A549 (cell line): ENCODE data around the gene CACNA1G. TPM values are rescaled to one million over a fixed set of nuclear protein-coding genes. Genes with fewer than 3 reads are reported as not detected.

Experiments
- ATAC-seq, 2 experiments: fragments of 200-7000 bp in 1 of 2; fragments of >200 bp in 1 of 2; cut with Nextera tagmentation in 1 of 2; cut with Tn5 transposase in 1 of 2; 3 replicates each; pipeline versions ENCODE4 v1.8.0 to v1.9.1; 2018 to 2020; ENCODE audit warnings: mild to moderate bottlenecking in 1 of 2, moderate library complexity in 1 of 2
- CTCF ChIA-PET: fragments of 300-600 bp; sonication (Branson Sonifier 250); formaldehyde crosslinking; extraction: SDS; loops from one replicate; lab custom pipeline; 2021; ENCODE audit warnings: antibody characterized with exemption, inconsistent platforms; lab: Yijun Ruan, JAX
- POLR2A ChIA-PET: fragments of 350-600 bp; formaldehyde crosslinking; extraction: SDS; loops from one replicate; lab custom pipeline; 2021; ENCODE audit warnings: antibody characterized with exemption, inconsistent platforms; lab: Yijun Ruan, JAX
- DNase-seq, 2 experiments: peaks; one replicate each; pipeline versions ENCODE4 v3.0.0 to v3.0.0-alpha.2; 2011 to 2016; ENCODE audit warnings: low read depth in 1 of 2, low spot score in 1 of 2
- FAIRE-seq: peaks from 2 replicates; lab custom pipeline; 2011; peaks lifted over from hg19 to GRCh38; lab: Jason Lieb, UNC
- H3K27ac ChIP-seq, 2 experiments: fragments of >200 bp; sonication (Bioruptor Twin); formaldehyde crosslinking; 3 replicates each; pipeline ENCODE4 v1.5.1; 2016 to 2017
- H3K4me1 ChIP-seq: fragments of >200 bp; sonication (Bioruptor Twin); formaldehyde crosslinking; 3 replicates; pipeline ENCODE4 v1.6.1; 2016
- H3K4me2 ChIP-seq: fragments of >200 bp; sonication (Bioruptor Twin); formaldehyde crosslinking; 3 replicates; pipeline ENCODE4 v1.6.1; 2016
- H3K4me3 ChIP-seq: fragments of >200 bp; sonication (Bioruptor Twin); formaldehyde crosslinking; 3 replicates; pipeline ENCODE4 v1.5.1; 2016
- H3K9me3 ChIP-seq: fragments of >200 bp; sonication (Bioruptor Twin); formaldehyde crosslinking; 3 replicates; pipeline ENCODE4 v1.6.1; 2016
- FOSB ChIP-seq: fragments of 250-450 bp; sonication (Bioruptor Pico); IDR thresholded peaks from 2 replicates; pipeline ENCODE4 v1.5.0; 2020; ENCODE audit warnings: mild to moderate bottlenecking, moderate library complexity
- FOSL2 ChIP-seq, 2 experiments: fragments of 450-650 bp in 1 of 2; fragments of >200 bp in 1 of 2; sonication (Bioruptor Twin) in 1 of 2; formaldehyde crosslinking; IDR thresholded peaks; 2 replicates each; pipeline versions ENCODE4 v1.5.0 to v1.6.1; 2016 to 2020; ENCODE audit warnings: mild to moderate bottlenecking in 1 of 2, moderate library complexity in 1 of 2
- HEYL ChIP-seq: fragments of 250-450 bp; sonication (Bioruptor Pico); IDR thresholded peaks from 2 replicates; pipeline ENCODE4 v1.8.0; 2021; ENCODE audit warnings: mild to moderate bottlenecking, moderate library complexity
- HMGXB4 ChIP-seq: fragments of 250-450 bp; sonication (Bioruptor Pico); IDR thresholded peaks from 2 replicates; pipeline ENCODE4 v1.5.0; 2021; ENCODE audit warnings: mild to moderate bottlenecking, moderate library complexity, borderline replicate concordance
- HOXB13 ChIP-seq: fragments of 250-450 bp; sonication (Bioruptor Pico); IDR thresholded peaks from 2 replicates; pipeline ENCODE4 v1.5.0; 2020; ENCODE audit warnings: low read depth, mild to moderate bottlenecking, moderate library complexity
- JUN ChIP-seq, 2 experiments: fragments of >200 bp; sonication (Bioruptor Twin); formaldehyde crosslinking; IDR thresholded peaks; 2 replicates in 1 of 2; 3 replicates in 1 of 2; pipeline ENCODE4 v1.6.1; 2016 to 2017
- KDM1A ChIP-seq: fragments of 200-600 bp; sonication (generic); IDR thresholded peaks from 2 replicates; pipeline ENCODE4 v1.6.1; 2016; ENCODE audit warnings: low read depth, mild to moderate bottlenecking
- MAX ChIP-seq: IDR thresholded peaks from 2 replicates; pipeline ENCODE4 v1.6.1; 2012
- MAZ ChIP-seq: fragments of 150-350 bp; IDR thresholded peaks from 2 replicates; pipeline ENCODE4 v1.6.1; 2014; ENCODE audit warnings: antibody characterized with exemption, low read depth, low read length, borderline replicate concordance
- NFE2L2 ChIP-seq: fragments of 150-350 bp; conservative IDR thresholded peaks from 2 replicates; pipeline ENCODE4 v1.6.1; 2014; ENCODE audit warnings: low read length
- NR3C1 ChIP-seq: fragments of >200 bp; sonication (Bioruptor Twin); formaldehyde crosslinking; IDR thresholded peaks from 3 replicates; pipeline ENCODE4 v1.6.1; 2017
- SMC3 ChIP-seq: fragments of >200 bp; sonication (Bioruptor Twin); formaldehyde crosslinking; IDR thresholded peaks from 3 replicates; pipeline ENCODE4 v1.6.1; 2018; ENCODE audit warnings: inconsistent platforms
- TP53 ChIP-seq: fragments of 250-450 bp; sonication (Bioruptor Pico); IDR thresholded peaks from 2 replicates; pipeline ENCODE4 v1.5.0; 2021; ENCODE audit warnings: mild to moderate bottlenecking, moderate library complexity
- ZNF302 ChIP-seq: fragments of 250-450 bp; sonication (Bioruptor Pico); IDR thresholded peaks from 2 replicates; pipeline ENCODE4 v1.9.0; 2021; ENCODE audit warnings: inconsistent platforms, mild to moderate bottlenecking, moderate library complexity
- WGBS: methylation state at CpG from one replicate; pipeline ENCODE4 v1.1.6; 2017; ENCODE audit errors: missing lambda C conversion rate; 5-methylcytosine and 5-hydroxymethylcytosine counted together
- polyA plus RNA-seq, 4 experiments: library from polyadenylated mRNA; depleted of rRNA in 3 of 4; stranded (reverse); fragments of >200 nt; fragmentation: RNase III in 1 of 4; extraction: RNeasy Plus Mini Kit Qiagen cat#74134 plus additional on column Dnase treatment in 1 of 4; gene quantifications; 2 replicates in 3 of 4; 3 replicates in 1 of 4; pipeline ENCODE4 v1.2.3, GENCODE V29; 2011 to 2017

Gene CACNA1G
- polyA plus RNA-seq, 2 of the 4 experiments (the other 2 are of a cell fraction) = 4.0 to 8.9 TPM

- ATAC-seq = no peak
- CTCF ChIA-PET = interaction anchor here (1.1 to 1.7 kb wide), 6 partner anchors 8 to 118 kb away, joined by 3 to 7 read pairs (median 4); no protein-coding TSS in a partner anchor
- POLR2A ChIA-PET = no interaction called here
- Histone ChIP-seq H3K27ac (no peak overlapping the region), H3K4me2 (no peak overlapping the region), H3K9me3 (no peaks in the 10 kb centered on the region), H3K4me3 (no peak overlapping the region), H3K4me1 (no peaks in the 10 kb centered on the region)
- FAIRE-seq = no peak
- TF ChIP-seq ZNF302 = no peak
- TF ChIP-seq TP53 (CRISPR knock-in tag) = no peak
- TF ChIP-seq FOSL2 (IDR thresholded peaks at IDR 0.05) = no peak
- TF ChIP-seq FOSL2 (CRISPR knock-in tag; IDR thresholded peaks at IDR 0.05) = no peak
- no peak for TF ChIP-seq SMC3
- no peak for TF ChIP-seq NFE2L2
- TF ChIP-seq KDM1A = no peak
- TF ChIP-seq NR3C1 = no peak
- TF ChIP-seq HOXB13 (CRISPR knock-in tag) = no peak
- no peak for TF ChIP-seq HEYL (CRISPR knock-in tag)
- 94% methylated on average over 22 of the region's 24 CpGs for WGBS
- no peak for DNase-seq
Measured at GRCh38 chr17:50590946-50591737, 30.6 kb downstream of the CACNA1G start.

- no peak; a peak in 1 of 6 replicates for ATAC-seq
- Histone ChIP-seq H3K27ac (no peak overlapping the region), H3K4me2 (no peak overlapping the region), H3K4me1 (no peaks in the 10 kb centered on the region), H3K9me3 (no peaks in the 10 kb centered on the region), H3K4me3 (no peak overlapping the region)
- TF ChIP-seq MAZ = no peak
- no peak for TF ChIP-seq HOXB13 (CRISPR knock-in tag)
- TF ChIP-seq HMGXB4 (CRISPR knock-in tag) = no peak
- TF ChIP-seq MAX = no peak
- TF ChIP-seq HEYL (CRISPR knock-in tag) = no peak
- POLR2A ChIA-PET = no interaction called here
- DNase-seq = no peak
- WGBS = 82% methylated on average over 10 of the region's 10 CpGs
- FAIRE-seq = no peak
- CTCF ChIA-PET = interaction anchor here (0.6 to 2.2 kb wide), 4 partner anchors 33 to 128 kb away, joined by 3 to 10 read pairs (median 4); no protein-coding TSS in a partner anchor
Measured at GRCh38 chr17:50593321-50593720, 32.8 kb downstream of the CACNA1G start.

- ChIA-PET POLR2A (no interaction called here), CTCF (interaction anchor here (0.8 to 2.2 kb wide), 3 partner anchors 32 to 45 kb away, joined by 3 to 10 read pairs (median 4); no protein-coding TSS in a partner anchor)
- 82% methylated on average over 11 of the region's 11 CpGs for WGBS
- H3K4me1 ChIP-seq = no peaks in the 10 kb centered on the region
- H3K4me2 ChIP-seq = no peak overlapping the region
- DNase-seq (no peak), FAIRE-seq (no peak), ATAC-seq (no peak)
- H3K27ac ChIP-seq = no peak overlapping the region
- no peak overlapping the region for H3K4me3 ChIP-seq
- TF ChIP-seq JUN (IDR thresholded peaks at IDR 0.05) = no peak
- H3K9me3 ChIP-seq = no peaks in the 10 kb centered on the region
Measured at GRCh38 chr17:50594128-50594823, 33.8 kb downstream of the CACNA1G start.

GRCh38 chr17:50594892-50595291, 34.4 kb downstream of the CACNA1G start:
- no peak for DNase-seq
- 90% methylated on average over 21 of the region's 21 CpGs for WGBS
- no peaks in the 10 kb centered on the region for H3K4me1 ChIP-seq
- ChIA-PET CTCF (interaction anchor here (1.4 kb wide), 1 partner anchor 44 kb away, joined by 4 read pairs; no protein-coding TSS in a partner anchor), POLR2A (no interaction called here)
- H3K4me2 ChIP-seq = no peak overlapping the region
- no peaks in the 10 kb centered on the region for H3K9me3 ChIP-seq
- TF ChIP-seq FOSB (CRISPR knock-in tag) = no peak
- H3K27ac ChIP-seq = no peak overlapping the region
- no peak overlapping the region for H3K4me3 ChIP-seq
- no peak for FAIRE-seq
- ATAC-seq = no peak
